KMS-11 (cell line): ENCODE data around the gene SSC5D.
A peak's percentile ranks its signal among the peaks of the same experiment; 100 is the strongest.

Experiments used
- H2AFZ ChIP-seq: fragments of 200-600 bp; sonication (generic); 2 replicates; pipeline ENCODE4 v1.6.1; 2016; ENCODE audit warnings: antibody characterized with exemption, mixed run types, low read depth
- H3K27ac ChIP-seq: fragments of 200-600 bp; sonication (generic); 2 replicates; pipeline ENCODE4 v1.6.1; 2016; ENCODE audit warnings: mild to moderate bottlenecking, mixed run types
- H3K27me3 ChIP-seq: fragments of 200-600 bp; sonication (generic); 2 replicates; pipeline ENCODE4 v1.6.1; 2017; ENCODE audit warnings: mild to moderate bottlenecking, low read depth, mixed run types, moderate library complexity; ENCODE audit not compliant: insufficient read depth
- H3K36me3 ChIP-seq: fragments of 200-600 bp; sonication (generic); 2 replicates; pipeline ENCODE4 v1.6.1; 2017; ENCODE audit warnings: mild to moderate bottlenecking, mixed run types; ENCODE audit not compliant: insufficient read depth
- H3K4me1 ChIP-seq: fragments of 200-600 bp; sonication (generic); 2 replicates; pipeline ENCODE4 v1.6.1; 2016; ENCODE audit warnings: mild to moderate bottlenecking, low read depth, mixed run types; ENCODE audit not compliant: poor library complexity, severe bottlenecking
- H3K4me2 ChIP-seq: fragments of 200-600 bp; sonication (generic); 2 replicates; pipeline ENCODE4 v1.7.0; 2016; ENCODE audit warnings: mild to moderate bottlenecking, mixed run types
- H3K4me3 ChIP-seq: fragments of 200-600 bp; sonication (generic); IDR thresholded peaks from 2 replicates; pipeline ENCODE4 v1.6.1; 2017; ENCODE audit warnings: low read depth, low read length, mixed read lengths; ENCODE audit not compliant: insufficient read depth
- H3K79me2 ChIP-seq: fragments of 200-600 bp; sonication (generic); 2 replicates; pipeline ENCODE4 v1.6.1; 2016; ENCODE audit warnings: low read depth, mixed run types; ENCODE audit not compliant: insufficient read depth
- H3K9ac ChIP-seq: fragments of 200-600 bp; sonication (generic); 2 replicates; pipeline ENCODE4 v1.6.1; 2016; ENCODE audit warnings: mild to moderate bottlenecking, mixed run types
- H4K20me1 ChIP-seq: fragments of 200-600 bp; sonication (generic); 2 replicates; pipeline ENCODE4 v1.6.1; 2016; ENCODE audit warnings: mild to moderate bottlenecking, mixed run types; ENCODE audit not compliant: insufficient read depth
- CTCF ChIP-seq: fragments of 200-600 bp; sonication (generic); conservative IDR thresholded peaks from 2 replicates; pipeline ENCODE4 v1.6.1; 2017; ENCODE audit warnings: low read depth, mild to moderate bottlenecking, antibody characterized with exemption, low read length, moderate library complexity, mixed read lengths

The SSC5D gene

GRCh38 chr19:55467236-55468053, 20.8 kb upstream of the SSC5D start:
- H3K4me2 ChIP-seq: no peak overlapping the region
- peak; percentile 96 for TF ChIP-seq CTCF
- H3K27me3 ChIP-seq: peaks cover 46% of the 10 kb centered on the region
- H3K36me3 ChIP-seq: no peaks in the 10 kb centered on the region
- H3K4me1 ChIP-seq: peaks cover under 1% of the 10 kb centered on the region
- no peak overlapping the region for H3K9ac ChIP-seq
- H3K27ac ChIP-seq: no peak overlapping the region
- no peak overlapping the region for H3K4me3 ChIP-seq
- no peaks in the 10 kb centered on the region for H4K20me1 ChIP-seq
- no peaks in the 10 kb centered on the region for H3K79me2 ChIP-seq
- no peak overlapping the region; the same call in 1 of the 2 replicates for H2AFZ ChIP-seq

DNA sequence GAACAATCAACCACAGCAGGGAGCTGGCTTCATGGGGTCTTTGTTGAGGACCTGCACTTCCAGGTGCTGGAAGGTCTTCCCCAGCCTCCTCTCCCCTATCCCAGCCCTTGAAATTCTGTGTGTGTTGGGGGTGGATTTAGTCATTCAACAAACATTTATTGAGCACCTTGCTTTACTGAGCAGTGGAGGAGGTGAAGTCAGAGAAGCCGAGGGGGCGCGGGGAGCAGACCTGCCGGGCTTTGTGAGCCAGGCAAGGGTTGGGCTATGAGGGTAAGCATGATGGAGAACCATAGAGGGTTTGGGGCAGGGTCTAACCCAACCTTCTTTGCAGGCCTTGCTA, 20.2 kb upstream of the SSC5D start:
- no peak overlapping the region for H3K4me2 ChIP-seq
- H3K79me2 ChIP-seq: no peaks in the 10 kb centered on the region
- H4K20me1 ChIP-seq: no peaks in the 10 kb centered on the region
- no peak overlapping the region for H3K9ac ChIP-seq
- H2AFZ ChIP-seq: no peak overlapping the region; the same call in 1 of the 2 replicates
- no peak overlapping the region for H3K4me3 ChIP-seq
- H3K4me1 ChIP-seq: no peaks in the 10 kb centered on the region
- peak; percentile 61; the same call in 1 of the 2 replicates for TF ChIP-seq CTCF
- peaks cover 46% of the 10 kb centered on the region for H3K27me3 ChIP-seq
- H3K27ac ChIP-seq: no peak overlapping the region
- H3K36me3 ChIP-seq: no peaks in the 10 kb centered on the region

DNA sequence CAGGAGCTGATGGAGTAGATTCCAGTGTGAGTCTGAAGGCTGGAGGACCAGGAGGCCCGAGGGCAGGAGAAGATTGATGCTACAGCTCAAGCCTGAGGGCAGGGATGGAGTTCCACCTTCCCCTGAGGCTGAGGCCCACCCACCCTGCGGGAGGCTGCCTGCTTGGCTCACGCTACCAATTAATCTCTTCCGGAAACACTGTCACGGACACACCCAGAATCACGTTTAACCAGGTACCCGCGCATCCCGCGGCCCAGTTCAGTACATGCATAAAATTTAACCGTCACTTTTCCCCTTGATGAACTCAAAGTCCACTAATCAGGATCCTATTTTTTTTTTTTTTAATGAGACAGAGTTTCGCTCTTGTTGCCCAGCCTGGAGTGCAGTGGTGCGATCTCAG, 17.0 kb upstream of the SSC5D start:
- Histone ChIP-seq H3K9ac (no peak overlapping the region), H3K27ac (no peak overlapping the region), H4K20me1 (no peaks in the 10 kb centered on the region), H3K79me2 (no peaks in the 10 kb centered on the region), H3K27me3 (peaks cover 20% of the 10 kb centered on the region; the same call in 1 of the 2 replicates), H3K36me3 (no peaks in the 10 kb centered on the region), H2AFZ (no peak overlapping the region), H3K4me1 (peaks cover 9% of the 10 kb centered on the region), H3K4me3 (no peak overlapping the region), H3K4me2 (no peak overlapping the region)
- TF ChIP-seq CTCF: no peak

GRCh38 chr19:55472463-55472862, 15.8 kb upstream of the SSC5D start:
- Histone ChIP-seq H3K4me1 (peaks cover 9% of the 10 kb centered on the region), H2AFZ (no peak overlapping the region), H4K20me1 (no peaks in the 10 kb centered on the region), H3K9ac (no peak overlapping the region), H3K27ac (no peak overlapping the region), H3K36me3 (no peaks in the 10 kb centered on the region), H3K4me3 (no peak overlapping the region), H3K4me2 (no peak overlapping the region), H3K79me2 (0 out of 2 replicates have a peak, but pooled peaks cover under 1% of the 10 kb centered on the region), H3K27me3 (peaks cover 10% of the 10 kb centered on the region; the same call in 1 of the 2 replicates)
- no peak for TF ChIP-seq CTCF
